NAMALWA (cell line): Measurements from ENCODE around the gene SAFB.
A peak's percentile ranks its signal among the peaks of the same experiment; 100 is the strongest.
"Not testable (repeated sequence)": the region's sequence is repeated elsewhere in the genome, so short reads cannot be mapped to it uniquely, and the experiment has no call there.

Source experiments
- DNase-seq: peaks from one replicate; pipeline ENCODE4 v3.0.0-alpha.2; 2015; ENCODE audit warnings: low spot score

Gene SAFB

DNA sequence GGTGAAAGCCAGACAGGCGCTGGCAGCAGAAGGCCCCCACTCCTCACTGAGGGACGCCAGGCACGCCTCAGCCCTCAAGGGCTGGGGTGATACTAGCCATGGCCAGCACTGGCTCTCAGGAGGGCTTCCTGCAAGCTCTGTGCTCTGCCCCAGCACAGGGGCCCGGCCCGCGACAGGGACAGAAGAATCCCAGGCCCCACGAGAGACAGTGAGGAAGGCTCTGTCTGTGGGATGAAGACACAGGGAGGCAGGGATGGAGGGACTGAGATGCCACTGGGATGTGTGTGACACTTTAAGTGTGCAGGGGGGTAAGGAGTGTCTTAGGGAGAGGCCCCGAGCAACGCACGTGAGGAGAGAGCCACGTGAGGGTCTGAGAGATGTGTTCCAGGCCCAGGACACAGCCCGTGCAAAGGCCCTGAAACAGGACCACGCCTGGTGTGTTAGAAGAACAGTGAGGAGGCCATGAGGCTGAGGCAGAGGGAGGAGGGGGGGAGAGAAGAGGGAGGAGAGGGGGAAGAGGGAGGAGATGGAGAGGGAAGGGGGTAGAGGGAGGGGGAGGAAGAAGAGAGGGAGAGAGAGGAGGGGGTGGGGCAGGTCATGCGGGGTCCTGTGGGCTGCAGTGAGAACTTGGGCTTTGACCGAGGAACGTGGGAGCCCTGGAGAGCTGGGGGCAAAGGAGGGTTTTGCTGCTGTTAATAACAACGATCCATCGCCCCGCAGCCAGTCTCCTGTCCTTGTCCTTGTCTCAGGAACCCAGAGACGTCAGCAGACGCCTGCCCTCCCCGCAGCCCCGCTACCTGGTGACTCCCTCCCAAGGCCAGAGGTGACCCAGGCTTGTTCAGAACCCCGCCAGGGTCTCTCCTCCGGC lies 74.4 kb downstream of the SAFB start:
- DNase-seq = peak; percentile 37

- no peak for DNase-seq
Measured at GRCh38 chr19:5697890-5698634, 75.2 kb downstream of the SAFB start.

DNA sequence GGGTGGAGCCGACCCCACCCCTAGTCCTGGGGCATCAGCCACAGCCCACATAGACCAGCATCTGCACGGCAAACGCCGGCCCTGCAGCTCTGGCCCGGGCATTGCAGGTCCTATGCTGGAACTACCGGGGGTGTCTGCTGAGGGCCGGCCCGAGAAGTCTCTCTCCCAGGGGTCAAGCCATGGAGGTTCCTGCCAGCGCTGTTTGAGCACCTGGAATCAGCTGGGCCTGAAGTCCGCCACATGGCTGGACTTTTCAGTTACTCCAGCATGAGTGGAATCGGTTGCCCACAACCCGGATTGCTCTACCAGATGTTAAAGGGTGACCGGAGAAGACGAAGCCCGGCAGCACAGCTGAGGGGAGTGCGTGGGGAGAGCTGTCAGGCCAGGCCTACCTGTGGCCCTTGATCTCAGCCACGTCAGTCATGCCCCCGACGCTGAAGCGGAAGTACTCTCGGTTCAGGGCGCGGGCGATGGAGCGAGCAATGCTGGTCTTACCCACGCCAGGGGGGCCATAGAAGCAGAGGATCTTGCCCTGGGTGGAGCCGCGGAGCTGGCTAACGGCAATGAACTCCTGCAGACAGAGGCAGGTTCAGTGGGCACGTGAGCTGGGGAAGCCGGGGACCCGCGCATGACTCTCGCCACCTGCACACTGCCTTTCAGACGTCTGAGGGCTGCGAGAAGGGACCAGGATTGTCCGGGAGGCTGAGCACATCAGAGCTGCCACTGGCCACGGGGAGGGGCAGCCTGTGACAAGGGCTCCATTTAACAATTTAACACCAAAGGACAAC lies 75.9 kb downstream of the SAFB start:
- no peak for DNase-seq

GRCh38 chr19:5700455-5701092 lies 77.7 kb downstream of the SAFB start:
- no peak for DNase-seq

DNA sequence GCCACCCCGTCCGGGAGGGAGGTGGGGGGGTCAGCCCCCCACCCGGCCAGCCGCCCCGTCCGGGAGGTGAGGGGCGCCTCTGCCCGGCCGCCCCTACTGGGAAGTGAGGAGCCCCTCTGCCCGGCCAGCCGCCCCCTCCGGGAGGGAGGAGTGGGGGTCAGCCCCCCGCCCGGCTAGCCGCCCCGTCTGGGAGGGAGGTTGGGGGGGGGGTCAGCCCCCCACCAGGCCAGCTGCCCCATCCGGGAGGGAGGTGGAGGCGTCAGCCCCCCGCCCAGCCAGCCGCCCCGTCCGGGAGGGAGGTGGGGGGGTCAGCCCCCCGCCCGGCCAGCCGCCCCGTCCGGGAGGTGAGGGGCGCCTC lies 79.1 kb downstream of the SAFB start:
- DNase-seq = not testable (repeated sequence)

DNA sequence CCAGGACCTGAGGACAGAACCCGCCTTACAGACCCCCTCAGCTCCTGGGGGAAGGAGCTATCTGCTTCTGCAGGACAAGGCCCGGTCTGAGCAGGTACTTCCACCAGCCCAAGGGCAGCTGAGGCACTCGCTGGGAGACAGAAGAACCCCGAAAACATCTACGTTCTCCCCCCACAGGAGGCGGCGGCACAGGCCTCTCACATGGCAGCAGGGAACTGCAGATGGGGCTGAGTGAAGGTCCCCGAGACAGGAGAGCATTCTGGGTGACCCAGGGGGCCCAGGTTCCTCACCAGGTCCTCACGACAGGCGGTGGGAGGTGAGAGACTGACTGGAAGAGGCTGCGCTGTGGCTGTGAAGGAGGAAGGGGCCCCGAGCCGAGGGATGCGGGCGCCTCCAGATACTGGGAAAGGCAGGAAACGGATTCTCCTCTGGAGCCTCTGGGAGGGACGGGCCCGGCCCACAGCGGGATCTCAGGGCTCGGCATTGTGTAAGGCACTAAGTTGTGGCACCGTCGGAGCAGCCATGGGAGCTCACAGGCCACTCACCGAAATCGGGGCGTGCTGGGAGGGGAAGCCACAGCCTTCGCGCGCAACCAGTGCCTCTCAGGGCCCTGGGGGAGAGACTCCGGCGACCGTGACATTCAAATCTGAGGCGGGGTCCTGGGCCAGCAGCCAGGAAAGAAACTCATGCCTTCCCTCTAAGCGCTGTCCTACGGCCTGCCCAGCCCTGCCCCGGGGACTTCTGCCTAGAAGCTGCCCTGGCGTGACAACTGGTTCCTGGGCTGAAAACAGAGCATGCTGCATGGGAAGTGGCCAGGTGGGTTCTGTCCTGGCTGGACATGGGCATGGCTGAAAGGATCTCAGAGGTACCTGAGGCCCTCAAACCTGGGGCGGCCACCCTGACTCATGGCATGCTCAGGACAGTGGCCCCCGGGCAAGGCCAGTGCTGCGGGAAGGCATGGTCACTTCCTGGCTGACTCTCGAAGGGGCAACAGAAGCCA lies 81.2 kb downstream of the SAFB start:
- no peak for DNase-seq

DNA sequence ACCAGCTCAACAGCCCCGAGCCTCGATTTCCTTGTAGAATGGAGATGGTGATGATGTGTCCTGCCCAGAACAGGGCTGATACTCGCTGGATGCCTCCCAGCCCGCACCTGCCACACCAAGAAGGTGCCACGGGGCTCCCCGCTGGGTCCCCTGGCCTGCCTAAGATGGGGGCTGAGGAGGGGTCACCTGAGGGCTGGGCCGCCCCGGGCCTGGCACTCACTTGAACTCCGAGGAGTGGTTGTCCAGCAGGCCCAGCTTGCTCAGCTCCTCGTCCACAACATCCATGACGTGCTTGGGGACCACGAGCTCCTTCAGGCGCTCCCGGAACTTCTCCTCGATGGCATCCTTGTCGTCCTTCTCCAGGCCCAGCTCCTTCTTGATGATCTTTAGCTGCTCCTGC lies 82.7 kb downstream of the SAFB start:
- no peak for DNase-seq

DNA sequence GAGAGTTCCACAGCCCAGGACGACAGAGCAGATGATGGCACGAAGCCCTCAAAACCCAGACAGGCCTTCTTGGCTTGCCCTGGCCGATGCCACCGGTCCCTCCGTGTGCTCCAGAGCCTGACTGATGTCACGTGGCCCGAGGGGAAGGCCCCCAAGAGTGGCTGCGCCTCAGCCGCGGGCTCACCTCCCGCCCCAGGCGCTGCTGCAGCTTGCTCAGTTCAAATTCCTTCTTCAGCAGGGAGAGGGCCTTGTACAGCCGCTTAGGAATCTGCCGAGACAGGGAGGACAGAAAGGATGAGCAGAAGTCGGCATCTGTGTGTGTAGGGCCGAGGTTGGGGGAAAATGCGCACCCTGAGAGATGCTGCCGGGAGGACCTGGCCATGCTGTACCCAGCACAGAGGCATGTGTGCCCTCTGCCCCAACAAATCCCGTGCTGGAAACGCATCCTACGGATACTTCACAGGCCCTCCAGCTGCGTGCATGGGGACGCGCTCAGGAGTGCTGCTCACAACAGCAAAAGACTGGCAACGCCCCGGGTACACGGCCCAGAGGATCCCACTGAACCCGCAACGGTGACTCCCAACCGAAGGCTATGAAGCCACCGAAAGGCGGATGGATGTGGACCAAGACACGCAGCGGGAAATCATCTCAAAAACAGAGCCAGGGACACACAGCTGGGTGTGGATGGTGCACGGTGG lies 84.1 kb downstream of the SAFB start:
- peak; percentile 3 for DNase-seq

DNA sequence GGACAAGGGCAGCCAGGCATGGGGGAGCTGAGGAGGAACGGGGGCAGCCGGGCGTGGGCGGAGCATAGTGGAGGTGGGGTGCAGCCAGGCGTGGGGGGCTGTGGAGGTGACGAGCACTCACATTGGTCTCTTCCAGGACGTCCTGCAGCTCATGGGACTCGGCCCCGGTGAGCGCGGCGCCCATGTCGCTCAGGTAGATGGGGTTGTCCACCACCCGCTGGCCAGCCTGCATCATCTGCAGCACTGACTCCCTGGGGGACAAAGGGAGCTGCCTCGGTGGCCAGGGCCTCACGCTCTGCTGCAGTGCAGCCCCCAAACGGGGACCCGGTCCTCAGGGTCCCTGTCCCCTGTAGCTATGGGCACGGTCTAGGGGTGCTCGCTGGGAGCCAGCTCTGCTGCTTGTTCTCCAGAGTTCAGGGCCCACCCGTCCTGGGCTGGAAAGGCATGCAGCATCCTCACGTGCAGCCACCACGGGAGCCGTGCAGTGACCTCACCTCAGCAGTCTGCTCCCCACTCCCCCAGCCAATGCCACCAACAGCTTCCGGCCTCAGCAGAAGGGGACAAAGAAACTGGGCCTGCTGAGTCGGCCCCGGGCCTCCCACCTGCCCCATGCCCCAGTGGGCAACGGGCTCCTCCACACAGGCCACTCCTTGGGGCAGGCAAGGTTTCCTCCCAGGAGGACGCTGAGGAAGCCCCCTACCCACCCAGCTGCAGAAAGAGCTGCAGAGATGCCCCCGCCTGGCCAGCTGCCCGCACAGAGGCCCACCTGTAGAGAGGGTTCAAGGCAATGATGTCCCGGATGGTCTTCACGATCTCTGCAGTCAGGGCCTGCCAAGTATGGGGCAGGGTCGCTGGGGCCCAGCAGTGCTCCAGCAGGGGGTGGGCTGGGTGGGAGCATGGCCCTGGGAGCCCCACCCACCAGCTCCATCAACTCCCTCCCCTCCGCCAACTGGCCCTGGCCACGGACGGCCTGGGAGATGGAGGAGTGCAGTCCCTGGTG lies 85.0 kb downstream of the SAFB start:
- no peak for DNase-seq

DNA sequence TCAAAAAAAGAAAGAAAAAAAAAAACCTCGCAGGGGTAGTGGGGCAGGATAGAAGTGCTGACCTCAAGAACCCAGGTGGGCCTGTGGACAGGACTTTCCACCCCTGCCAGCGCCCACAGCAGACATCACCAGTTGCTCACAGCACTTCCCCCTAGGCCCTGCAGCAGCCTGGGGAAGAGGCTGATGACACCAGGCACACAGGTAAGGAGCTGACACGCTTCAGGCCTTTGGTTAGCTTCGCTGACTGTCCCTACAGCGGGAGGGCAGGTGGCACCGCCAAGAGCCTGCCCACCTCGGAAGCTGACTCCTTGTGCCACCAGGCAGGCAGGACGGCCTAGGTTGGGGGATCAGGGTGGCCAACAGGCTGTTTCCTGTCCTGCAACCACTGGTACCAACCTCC lies 88.1 kb downstream of the SAFB start:
- peak; percentile 7 for DNase-seq

DNA sequence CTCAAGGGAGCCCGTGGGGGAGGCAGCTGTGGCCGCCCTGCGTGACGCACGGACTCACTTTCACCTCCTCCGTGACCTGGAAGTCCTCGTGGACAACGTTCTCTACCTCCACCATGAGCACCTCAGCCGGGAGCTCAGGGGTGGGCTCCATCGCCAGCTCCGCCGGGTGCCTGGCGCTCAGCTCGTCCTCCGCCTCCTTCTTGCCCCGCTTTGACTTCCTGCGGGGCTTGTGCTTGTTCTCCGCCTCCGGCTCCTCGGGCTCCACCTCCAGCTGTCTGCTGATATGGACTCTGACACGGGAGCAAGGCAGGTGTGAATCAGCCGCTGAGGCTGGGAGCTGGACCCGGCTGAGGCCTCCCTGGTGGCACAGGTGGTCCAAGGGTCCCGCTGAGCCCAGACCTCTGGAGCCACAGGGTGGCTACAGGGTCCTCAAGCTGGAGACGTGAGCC lies 88.9 kb downstream of the SAFB start:
- DNase-seq = no peak

- no peak for DNase-seq
Measured at GRCh38 chr19:5713228-5713627, 90.3 kb downstream of the SAFB start.

- DNase-seq = no peak
Measured at GRCh38 chr19:5714816-5715215, 91.9 kb downstream of the SAFB start.

DNA sequence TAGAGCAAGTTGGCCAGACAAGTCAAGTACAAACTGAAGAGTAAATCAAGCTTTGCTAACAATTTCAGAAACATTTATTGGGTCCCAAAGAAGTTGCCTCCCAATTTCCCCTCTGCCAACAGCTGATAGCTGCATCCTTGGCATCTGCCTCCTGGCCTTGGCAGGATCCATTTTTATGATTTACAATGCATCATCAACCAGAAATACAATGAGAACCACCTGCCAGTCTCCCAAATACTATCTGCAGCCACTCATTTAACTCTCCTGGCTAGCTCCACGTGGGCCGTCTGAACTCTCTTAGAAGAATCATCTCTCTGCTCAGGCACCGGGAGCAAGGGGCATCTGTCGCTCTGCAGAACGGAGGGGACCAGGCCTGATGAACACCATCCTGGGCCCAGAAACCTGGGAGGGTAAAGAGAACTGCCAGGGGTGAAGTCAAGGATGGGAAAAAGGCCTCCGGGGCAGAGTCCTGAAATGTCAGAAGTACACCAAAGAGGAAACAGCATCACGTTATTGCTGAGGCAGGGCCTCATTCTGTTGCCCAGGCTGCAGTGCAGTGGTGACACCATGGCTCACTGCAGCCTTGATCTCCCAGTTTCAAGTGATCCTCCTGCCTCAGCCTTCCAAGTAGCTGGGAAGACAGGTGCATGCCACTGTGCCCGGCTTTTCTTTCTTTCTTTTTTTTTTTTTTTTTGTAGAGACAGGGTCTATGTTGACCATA lies 94.5 kb downstream of the SAFB start:
- DNase-seq = no peak
